Right lobe of liver (tissue), 4 donors: Measurements from ENCODE around the gene HECTD4.

Experiments
- CTCF ChIP-seq, 4 donors: fragments of 200-600 bp in 3 of 4; fragments of 450-650 bp in 1 of 4; IDR thresholded peaks; one replicate each; pipeline versions ENCODE4 v1.5.1 to v1.8.0; 2016 to 2022; ENCODE audit warnings: antibody characterized with exemption in 4 of 4, mild to moderate bottlenecking in 2 of 4
- POLR2A ChIP-seq: fragments of 450-650 bp; IDR thresholded peaks from one replicate; pipeline ENCODE4 v1.6.1; 2017; ENCODE audit warnings: antibody characterized with exemption, mild to moderate bottlenecking
- donor health status: DM: no; HTN: no; CAD: no.
- donor health status: DM: no; HTN: no; CAD: no.
- donor health status: DM: no; HTN: yes; CAD: no.

DNA sequence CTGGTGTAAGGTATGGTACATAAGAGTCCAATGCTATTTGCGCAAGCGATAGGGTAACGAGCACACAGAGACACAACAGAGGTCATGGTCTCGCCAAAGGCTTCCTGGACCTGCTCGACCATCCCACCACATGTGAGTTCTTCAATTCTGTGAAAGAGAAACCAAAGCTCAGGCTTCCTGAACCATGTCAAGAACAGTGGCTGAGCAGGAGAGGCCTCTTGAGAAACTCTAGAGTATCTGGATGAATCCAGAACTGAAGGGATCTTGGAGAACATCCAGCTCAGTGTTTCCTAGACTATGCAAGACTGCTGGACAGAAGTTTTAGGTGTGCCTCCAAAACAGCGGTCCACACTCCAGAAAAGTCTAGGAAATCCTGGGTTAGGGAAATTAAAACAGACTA lies 142.3 kb downstream of the HECTD4 start:
- TF ChIP-seq POLR2A, result no peak
- TF ChIP-seq CTCF (IDR thresholded peaks at IDR 0.05), result no peak
